Tibial nerve (tissue), 3 donors: ENCODE measurements around the gene GUCY1B1.

ENCODE experiments used
- CTCF ChIP-seq, 5 experiments: fragments of 200-600 bp in 3 of 5; fragments of 450-650 bp in 2 of 5; sonication (generic) in 3 of 5; IDR thresholded peaks; one replicate each; pipeline ENCODE4 v1.5.1; 2016 to 2019; ENCODE audit warnings: antibody characterized with exemption in 5 of 5, mild to moderate bottlenecking in 3 of 5, moderate library complexity in 2 of 5
- POLR2A ChIP-seq, 2 donors: fragments of 450-650 bp; IDR thresholded peaks; one replicate each; pipeline ENCODE4 v1.6.1; 2017; ENCODE audit warnings: antibody characterized with exemption in 2 of 2, mild to moderate bottlenecking in 2 of 2, moderate library complexity in 2 of 2

- no peak for TF ChIP-seq POLR2A (IDR thresholded peaks at IDR 0.05)
- TF ChIP-seq CTCF (IDR thresholded peaks at IDR 0.05) = no peak
Observed at GRCh38 chr4:155772459-155773195, 13.8 kb downstream of the GUCY1B1 start.
